ENCODE measurements around the gene AMMECR1L. TPM values are rescaled to one million over a fixed set of nuclear protein-coding genes. Genes with fewer than 3 reads are reported as not detected.

AMMECR1L gene
- total RNA-seq, 2 donors from 2014 or later = 9.9 to 29.6 TPM

DNA sequence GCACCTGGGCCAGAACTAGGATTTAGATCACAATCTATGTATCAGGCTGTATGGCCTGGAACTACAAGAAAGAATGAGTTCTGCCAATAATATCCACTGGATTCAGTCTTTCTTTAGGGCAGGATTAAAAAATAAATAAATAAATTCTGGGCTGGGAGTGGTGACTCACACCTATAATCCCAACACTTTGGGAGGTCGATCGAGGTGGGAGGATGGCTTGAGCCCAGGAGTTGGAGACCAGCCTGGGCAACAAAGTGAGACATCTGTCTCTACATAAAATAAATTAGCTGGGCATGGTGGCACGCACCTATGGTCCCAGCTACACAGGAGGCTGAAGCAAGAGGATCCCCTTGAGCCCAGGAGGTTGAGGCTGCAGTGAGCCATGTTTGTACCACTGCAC lies 8.1 kb downstream of the AMMECR1L start:
- Histone ChIP-seq H3K36me3 (no peaks in the 10 kb centered on the region), H3K4me3 (no peak overlapping the region), H3K27ac (no peak overlapping the region), H3K9me3 (no peaks in the 10 kb centered on the region), H3K4me1 (replicated peaks) (no peaks in the 10 kb centered on the region), H3K27me3 (replicated peaks; ENCODE audit: insufficient read depth) (no peaks in the 10 kb centered on the region)
- TF ChIP-seq POLR2A (IDR thresholded peaks at IDR 0.05) (no peak), POLR2AphosphoS5 (IDR thresholded peaks at IDR 0.05) (no peak)
- TF ChIP-seq, protein P1, sequence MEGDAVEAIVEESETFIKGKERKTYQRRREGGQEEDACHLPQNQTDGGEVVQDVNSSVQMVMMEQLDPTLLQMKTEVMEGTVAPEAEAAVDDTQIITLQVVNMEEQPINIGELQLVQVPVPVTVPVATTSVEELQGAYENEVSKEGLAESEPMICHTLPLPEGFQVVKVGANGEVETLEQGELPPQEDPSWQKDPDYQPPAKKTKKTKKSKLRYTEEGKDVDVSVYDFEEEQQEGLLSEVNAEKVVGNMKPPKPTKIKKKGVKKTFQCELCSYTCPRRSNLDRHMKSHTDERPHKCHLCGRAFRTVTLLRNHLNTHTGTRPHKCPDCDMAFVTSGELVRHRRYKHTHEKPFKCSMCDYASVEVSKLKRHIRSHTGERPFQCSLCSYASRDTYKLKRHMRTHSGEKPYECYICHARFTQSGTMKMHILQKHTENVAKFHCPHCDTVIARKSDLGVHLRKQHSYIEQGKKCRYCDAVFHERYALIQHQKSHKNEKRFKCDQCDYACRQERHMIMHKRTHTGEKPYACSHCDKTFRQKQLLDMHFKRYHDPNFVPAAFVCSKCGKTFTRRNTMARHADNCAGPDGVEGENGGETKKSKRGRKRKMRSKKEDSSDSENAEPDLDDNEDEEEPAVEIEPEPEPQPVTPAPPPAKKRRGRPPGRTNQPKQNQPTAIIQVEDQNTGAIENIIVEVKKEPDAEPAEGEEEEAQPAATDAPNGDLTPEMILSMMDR (IDR thresholded peaks at IDR 0.05) = no peak
- 84% methylated on average over 3 of the region's 3 CpGs for WGBS
- no peak for DNase-seq (ENCODE audit: low spot score)
- intact Hi-C loops (cut with DNase I) = no loop called here

DNA sequence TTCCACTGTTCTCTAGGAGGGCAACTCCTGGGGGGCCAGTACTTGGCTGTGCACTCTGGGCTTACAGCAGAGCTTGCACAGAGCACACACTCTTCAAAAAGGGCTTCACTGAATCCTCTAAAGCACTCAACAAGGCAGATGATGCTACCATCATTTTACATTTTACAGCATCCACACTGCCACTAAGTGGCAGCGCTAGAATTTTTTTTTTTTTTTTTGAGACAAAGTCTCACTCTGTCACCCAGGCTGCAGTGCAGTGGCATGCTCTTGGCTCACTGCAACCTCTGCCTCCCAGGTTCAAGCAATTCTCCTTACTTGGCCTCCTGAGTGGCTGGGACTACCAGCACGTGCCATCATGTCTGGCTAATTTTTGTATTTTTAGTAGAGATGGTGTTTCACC lies 8.6 kb downstream of the AMMECR1L start:
- 97% methylated on average over 2 of the region's 2 CpGs for WGBS
- TF ChIP-seq POLR2AphosphoS5 (IDR thresholded peaks at IDR 0.05) (no peak), POLR2A (IDR thresholded peaks at IDR 0.05) (no peak)
- TF ChIP-seq, protein P1 (IDR thresholded peaks at IDR 0.05) = no peak
- H3K4me1 ChIP-seq (replicated peaks) = no peaks in the 10 kb centered on the region
- no peaks in the 10 kb centered on the region for H3K9me3 ChIP-seq
- H3K4me3 ChIP-seq = no peak overlapping the region
- H3K27ac ChIP-seq = no peak overlapping the region
- H3K36me3 ChIP-seq = no peaks in the 10 kb centered on the region
- no peak for DNase-seq (ENCODE audit: low spot score)
- H3K27me3 ChIP-seq (replicated peaks; ENCODE audit: insufficient read depth) = no peaks in the 10 kb centered on the region
- intact Hi-C loops (cut with DNase I) = no loop called here

DNA sequence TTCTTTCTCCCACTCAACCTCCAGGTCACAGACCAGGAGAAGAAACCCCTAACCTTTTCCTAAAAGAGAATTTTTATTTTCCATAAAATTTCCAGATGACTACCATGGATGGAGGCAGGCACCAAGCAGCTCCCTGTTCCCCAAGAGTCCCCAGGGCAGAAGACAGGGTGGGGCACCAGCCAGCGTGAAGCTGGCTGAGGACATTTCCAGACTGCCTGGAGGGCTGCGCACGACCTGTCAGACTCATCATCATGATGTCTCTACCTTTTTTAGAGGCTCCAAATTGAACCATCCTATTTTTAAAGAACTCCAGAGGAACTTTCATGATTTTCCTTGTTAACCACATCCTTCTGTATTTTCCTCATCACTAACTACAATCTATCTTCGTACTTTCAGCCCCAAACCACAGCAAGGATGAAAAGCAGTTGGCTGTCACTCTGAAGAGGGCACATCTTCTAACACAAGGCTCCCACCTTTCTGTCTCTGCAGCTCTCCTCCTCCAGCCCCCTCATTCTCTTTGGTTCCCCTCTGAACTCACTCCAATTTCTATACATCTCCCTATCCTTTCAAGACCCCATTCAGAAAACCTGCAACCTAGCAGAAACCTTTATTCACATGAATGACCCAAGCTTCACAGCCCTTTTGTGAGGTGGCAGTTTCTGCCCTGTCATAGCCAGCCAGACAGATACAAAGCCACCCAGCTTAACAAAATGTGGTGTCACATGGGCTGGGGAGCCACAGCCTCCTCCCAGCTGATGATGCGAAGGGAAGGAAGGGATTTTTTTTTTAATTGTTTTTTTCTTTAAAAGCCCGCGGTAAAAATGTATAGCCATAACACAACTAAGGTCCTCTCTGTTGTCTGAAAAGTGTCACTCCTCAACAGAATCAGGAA lies 11.1 kb downstream of the AMMECR1L start:
- TF ChIP-seq, protein P1 (IDR thresholded peaks at IDR 0.05) = no peak
- TF ChIP-seq POLR2A (IDR thresholded peaks at IDR 0.05) (no peak), POLR2AphosphoS5 (IDR thresholded peaks at IDR 0.05) (no peak)
- H3K27ac ChIP-seq = no peak overlapping the region

DNA sequence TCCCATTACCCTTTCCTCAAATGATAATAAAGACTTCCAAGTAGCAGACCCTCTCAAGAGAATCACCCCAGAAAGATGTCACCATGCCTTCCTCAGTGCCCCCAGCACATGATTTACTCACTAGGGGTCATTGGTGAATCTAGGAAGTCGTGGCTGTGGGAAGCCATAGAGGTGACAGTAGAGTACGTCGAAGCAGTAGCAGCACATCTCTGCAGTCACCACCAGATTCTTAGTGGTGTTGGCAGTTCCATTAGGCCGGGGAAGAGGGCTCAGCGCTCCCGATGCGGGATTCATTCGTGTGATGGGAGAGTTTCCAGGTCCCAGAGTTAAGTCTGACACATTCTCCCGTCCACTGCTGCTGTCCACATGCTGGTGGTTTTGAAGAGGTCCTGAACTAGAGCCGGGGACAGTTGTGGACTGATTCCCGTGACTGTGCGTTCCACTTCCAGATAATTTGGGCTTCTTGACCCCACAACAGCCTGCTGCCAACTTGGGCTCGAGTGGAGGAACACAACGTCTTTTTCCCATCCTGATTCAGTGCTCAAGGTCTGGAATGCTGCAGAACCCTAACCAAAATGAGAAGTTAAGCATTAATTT lies 12.0 kb downstream of the AMMECR1L start:
- Histone ChIP-seq H3K4me1 (replicated peaks) (no peaks in the 10 kb centered on the region), H3K27ac (no peak overlapping the region), H3K36me3 (peaks cover 0 to 9% of the 10 kb centered on the region in 2 donors), H3K4me3 (no peak overlapping the region), H3K27me3 (replicated peaks; ENCODE audit: insufficient read depth) (no peaks in the 10 kb centered on the region), H3K9me3 (no peaks in the 10 kb centered on the region)
- TF ChIP-seq POLR2A (IDR thresholded peaks at IDR 0.05) (no peak), POLR2AphosphoS5 (IDR thresholded peaks at IDR 0.05) (no peak)
- TF ChIP-seq, protein P1 (IDR thresholded peaks at IDR 0.05) = no peak
- 82% methylated on average over 14 of the region's 14 CpGs for WGBS
- intact Hi-C loops (cut with DNase I) = no loop called here
- no peak for DNase-seq (ENCODE audit: low spot score)

More for the DNA sequence above, 11.1 kb downstream of the AMMECR1L start:
- Histone ChIP-seq H3K36me3 (peaks cover 0 to 9% of the 10 kb centered on the region in 2 donors), H3K4me1 (replicated peaks) (no peaks in the 10 kb centered on the region), H3K4me3 (no peak overlapping the region), H3K9me3 (no peaks in the 10 kb centered on the region), H3K27me3 (replicated peaks; ENCODE audit: insufficient read depth) (no peaks in the 10 kb centered on the region)
- WGBS = 81% methylated on average over 7 of the region's 7 CpGs
- intact Hi-C loops (cut with DNase I) = no loop called here
- no peak for DNase-seq (ENCODE audit: low spot score)

All from prostate gland (tissue), 2 donors.